Endothelial cell of umbilical vein (primary cell): ENCODE data around the gene ADGRD2. TPM values are rescaled to one million over a fixed set of nuclear protein-coding genes. Genes with fewer than 3 reads are reported as not detected.

Source experiments
- BruUV-seq: library from RNA; stranded (reverse); fragments of 400-500 nt; replicated peaks from 2 replicates; lab custom pipeline; 2021; lab: Mats Ljungman, UMichigan
- CTCF ChIA-PET: fragments of 300-600, 350-600 bp; sonication (Branson Sonifier 250); formaldehyde crosslinking; loops from one replicate; lab custom pipeline; 2021; ENCODE audit warnings: antibody characterized with exemption, inconsistent platforms; lab: Charles Lee
- POLR2A ChIA-PET: fragments of 300-600, 350-600 bp; sonication (Branson Sonifier 250); formaldehyde crosslinking; loops from one replicate; lab custom pipeline; 2021; ENCODE audit warnings: antibody characterized with exemption, inconsistent platforms; lab: Charles Lee
- DNase-seq: peaks from one replicate; pipeline ENCODE4 v3.0.0-alpha.2; 2011; ENCODE audit warnings: low read depth, low spot score
- FAIRE-seq: peaks from 2 replicates; lab custom pipeline; 2011; peaks lifted over from hg19 to GRCh38; lab: Jason Lieb, UNC
- H2AFZ ChIP-seq: 2 replicates; pipeline ENCODE4 v1.6.0; 2012; ENCODE audit warnings: low read depth, low read length, control low read depth, inconsistent platforms
- H3K27ac ChIP-seq: 2 replicates; pipeline ENCODE4 v1.5.1; 2011; ENCODE audit warnings: low read depth, mild to moderate bottlenecking, control low read depth, low read length, moderate library complexity; ENCODE audit not compliant: insufficient read depth
- H3K27me3 ChIP-seq, 2 experiments: 2 replicates each; pipeline versions ENCODE4 v1.6.0 to v1.6.1; 2011; ENCODE audit warnings: low read length in 2 of 2, mixed read lengths in 1 of 2; ENCODE audit not compliant: control insufficient read depth in 2 of 2, insufficient read depth in 2 of 2
- H3K36me3 ChIP-seq, 2 experiments: 2 replicates in 1 of 2; 3 replicates in 1 of 2; pipeline ENCODE4 v1.5.1; 2011; ENCODE audit warnings: low read length in 2 of 2, mild to moderate bottlenecking in 1 of 2, moderate library complexity in 1 of 2; ENCODE audit not compliant: control insufficient read depth in 2 of 2, insufficient read depth in 2 of 2; ENCODE audit errors: extremely low read depth in 1 of 2
- H3K4me1 ChIP-seq: 3 replicates; pipeline ENCODE4 v1.5.1; 2011; ENCODE audit warnings: mild to moderate bottlenecking, low read length; ENCODE audit not compliant: control insufficient read depth, insufficient read depth; ENCODE audit errors: extremely low read depth
- H3K4me2 ChIP-seq: 2 replicates; pipeline ENCODE4 v1.6.1; 2011; ENCODE audit warnings: low read length, control low read depth, mixed read lengths; ENCODE audit not compliant: insufficient read depth
- H3K4me3 ChIP-seq, 3 experiments: fragments of 200-600 bp in 1 of 3; sonication (generic), shearing (Covaris generic) in 1 of 3; replicated peaks in 1 of 3; 2 replicates each; pipeline ENCODE4 v1.5.1; 2011 to 2016; ENCODE audit warnings: control low read depth in 3 of 3, low read length in 3 of 3, mild to moderate bottlenecking in 2 of 3, inconsistent platforms in 1 of 3, low read depth in 1 of 3, moderate library complexity in 1 of 3; ENCODE audit not compliant: insufficient read depth in 1 of 3
- H3K79me2 ChIP-seq: 2 replicates; pipeline ENCODE4 v1.6.0; 2012; ENCODE audit warnings: low read length, inconsistent platforms; ENCODE audit not compliant: control insufficient read depth, insufficient read depth
- H3K9ac ChIP-seq: replicated peaks from 2 replicates; pipeline ENCODE3; 2011; ENCODE audit warnings: low read length, control low read depth; ENCODE audit not compliant: insufficient read depth; ENCODE audit errors: extremely low read depth
- H3K9me1 ChIP-seq: replicated peaks from 3 replicates; pipeline ENCODE4 v1.6.0; 2011; ENCODE audit warnings: mild to moderate bottlenecking, low read length; ENCODE audit not compliant: control insufficient read depth, insufficient read depth; ENCODE audit errors: extremely low read depth
- H3K9me3 ChIP-seq: replicated peaks from 2 replicates; pipeline ENCODE4 v1.5.1; 2012; ENCODE audit warnings: low read length, inconsistent platforms; ENCODE audit not compliant: control insufficient read depth, insufficient read depth
- H4K20me1 ChIP-seq: replicated peaks from 2 replicates; pipeline ENCODE3; 2011; ENCODE audit warnings: mild to moderate bottlenecking, low read length; ENCODE audit not compliant: control insufficient read depth, insufficient read depth; ENCODE audit errors: extremely low read depth
- EZH2 ChIP-seq: IDR thresholded peaks from 2 replicates; pipeline ENCODE4 v1.6.1; 2012; ENCODE audit warnings: borderline replicate concordance, low read depth, mild to moderate bottlenecking, moderate library complexity, low read length, inconsistent platforms; ENCODE audit not compliant: severe bottlenecking
- FOS ChIP-seq: IDR thresholded peaks from 2 replicates; pipeline ENCODE4 v1.6.1; 2011; ENCODE audit warnings: mild to moderate bottlenecking, low read length, moderate library complexity, borderline replicate concordance; ENCODE audit not compliant: insufficient read depth
- GATA2 ChIP-seq: IDR thresholded peaks from 2 replicates; pipeline ENCODE4 v1.7.0; 2011; ENCODE audit warnings: low read depth, mild to moderate bottlenecking, moderate library complexity, mixed read lengths, low read length; ENCODE audit not compliant: insufficient read length, insufficient read depth
- JUN ChIP-seq: IDR thresholded peaks from 2 replicates; pipeline ENCODE4 v1.6.1; 2011; ENCODE audit warnings: borderline replicate concordance, low read depth; ENCODE audit not compliant: insufficient read length, insufficient read depth
- MYC ChIP-seq: IDR thresholded peaks from one replicate; pipeline ENCODE4 v1.6.1; 2011; ENCODE audit warnings: mild to moderate bottlenecking, low read depth, low read length
- POLR2A ChIP-seq: IDR thresholded peaks from 2 replicates; pipeline ENCODE4 v1.6.1; 2012; ENCODE audit warnings: low read depth, mild to moderate bottlenecking, control low read depth, low read length
- POLR2AphosphoS5 ChIP-seq: IDR thresholded peaks from 2 replicates; pipeline ENCODE4 v1.6.1; 2012; ENCODE audit warnings: low read depth, mild to moderate bottlenecking, control low read depth, low read length, moderate library complexity; ENCODE audit not compliant: insufficient read depth
- dilution Hi-C: fragments of 300-500 bp; cut with MboI; formaldehyde crosslinking; loops from one replicate; pipeline ENCODE4 v1.15.0; 2019; ENCODE audit warnings: low sequenced_read_pairs; ENCODE audit not compliant: extremely low pct_ligation_motif_present
- intact Hi-C: fragments of 100-400 bp; cut with micrococcal nuclease; formaldehyde crosslinking; loops from one replicate; pipeline ENCODE4 v1.10.0; 2022
- polyA plus RNA-seq, 4 experiments: library from polyadenylated mRNA; depleted of rRNA in 3 of 4; stranded (reverse) in 3 of 4; unstranded in 1 of 4; fragments of >200 nt; gene quantifications; 2 replicates each; pipeline versions ENCODE4 v1.2.1 to v1.2.3, GENCODE V29; 2011 to 2012; ENCODE audit warnings: missing spikeins in 1 of 4
- total RNA-seq: library from RNA; stranded (reverse); gene quantifications from 2 replicates; pipeline ENCODE4 v1.2.3, GENCODE V29; 2021
- TF ChIP-seq, protein P1 (sequence below): IDR thresholded peaks from 2 replicates; pipeline ENCODE4 v1.6.1; 2011; ENCODE audit not compliant: insufficient read depth, insufficient read length
- TF ChIP-seq, protein P2 (sequence below), 2 donors: IDR thresholded peaks; 1 replicate in 1 of 2; 2 replicates in 1 of 2; pipeline ENCODE4 v1.5.1; 2011; ENCODE audit warnings: low read length in 2 of 2, mild to moderate bottlenecking in 2 of 2, moderate library complexity in 2 of 2, control low read depth in 1 of 2, inconsistent platforms in 1 of 2, low read depth in 1 of 2; ENCODE audit not compliant: insufficient read depth in 1 of 2; ENCODE audit errors: extremely low read depth in 1 of 2

Gene ADGRD2
- total and polyA plus RNA-seq, 2 donors (not counting 3 experiments of a cell fraction or from before 2014, with no cell fraction given) = not detected

DNA sequence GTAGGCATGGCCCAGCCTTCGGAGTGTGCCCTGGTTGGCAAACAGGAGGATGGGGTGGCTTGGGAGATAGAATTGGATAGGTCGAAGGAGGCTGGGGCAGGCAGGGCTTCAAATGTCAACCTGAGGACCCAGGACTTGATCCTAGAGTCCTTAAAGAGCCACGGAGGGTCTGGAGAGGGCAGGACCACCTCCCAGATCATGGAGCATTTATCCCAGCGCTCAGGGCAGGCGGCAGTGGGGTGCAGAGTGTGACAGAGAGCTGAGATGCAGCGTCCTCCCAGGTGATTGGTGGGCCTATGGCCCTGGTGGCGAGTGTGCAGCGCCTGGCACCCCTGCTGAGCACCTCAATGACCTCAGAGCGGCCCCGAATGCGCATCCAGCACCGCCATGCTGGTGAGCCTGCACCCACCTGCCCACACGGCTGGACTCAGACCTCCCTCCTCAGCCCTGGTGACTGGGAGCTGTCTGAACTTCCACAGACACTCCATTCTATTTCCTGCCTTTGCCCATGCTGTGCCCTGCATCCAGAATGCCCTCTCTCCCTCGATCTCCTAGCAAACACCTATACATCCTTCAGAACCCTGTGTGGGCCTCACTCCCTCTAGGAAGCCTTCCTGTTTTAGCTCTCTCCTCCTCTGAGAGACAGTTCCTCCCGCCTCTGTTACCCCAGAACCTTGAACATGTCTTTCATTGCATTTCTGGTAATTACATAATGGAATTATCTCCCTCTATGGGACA lies 6.3 kb downstream of the ADGRD2 start:
- no peaks in the 10 kb centered on the region for H3K36me3 ChIP-seq
- FAIRE-seq (no peak), DNase-seq (no peak)
- intact Hi-C loops (no loop called here), dilution Hi-C loops (no loop called here)
- no peak overlapping the region for H3K9ac ChIP-seq
- no peak overlapping the region for H3K27ac ChIP-seq
- H3K4me1 ChIP-seq = no peaks in the 10 kb centered on the region
- no peaks in the 10 kb centered on the region for H3K79me2 ChIP-seq
- ChIA-PET POLR2A (no interaction called here), CTCF (interaction anchor here (1.3 to 1.4 kb wide), 2 partner anchors 11 to 81 kb away, joined by 3 to 4 read pairs; no protein-coding TSS in a partner anchor)
- BruUV-seq = no TSS peak
- H3K4me3 ChIP-seq = no peak overlapping the region
- peaks cover 2 to 11% of the 10 kb centered on the region in 2 experiments for H3K27me3 ChIP-seq
- H3K9me3 ChIP-seq = no peaks in the 10 kb centered on the region
- no peaks in the 10 kb centered on the region for H3K9me1 ChIP-seq
- H2AFZ ChIP-seq = no peak overlapping the region
- TF ChIP-seq POLR2A (no peak), MYC (no peak), JUN (no peak), FOS (no peak), EZH2 (no peak), POLR2AphosphoS5 (no peak), GATA2 (no peak)
- TF ChIP-seq, protein P1, sequence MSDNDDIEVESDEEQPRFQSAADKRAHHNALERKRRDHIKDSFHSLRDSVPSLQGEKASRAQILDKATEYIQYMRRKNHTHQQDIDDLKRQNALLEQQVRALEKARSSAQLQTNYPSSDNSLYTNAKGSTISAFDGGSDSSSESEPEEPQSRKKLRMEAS = no peak
- TF ChIP-seq, protein P2, sequence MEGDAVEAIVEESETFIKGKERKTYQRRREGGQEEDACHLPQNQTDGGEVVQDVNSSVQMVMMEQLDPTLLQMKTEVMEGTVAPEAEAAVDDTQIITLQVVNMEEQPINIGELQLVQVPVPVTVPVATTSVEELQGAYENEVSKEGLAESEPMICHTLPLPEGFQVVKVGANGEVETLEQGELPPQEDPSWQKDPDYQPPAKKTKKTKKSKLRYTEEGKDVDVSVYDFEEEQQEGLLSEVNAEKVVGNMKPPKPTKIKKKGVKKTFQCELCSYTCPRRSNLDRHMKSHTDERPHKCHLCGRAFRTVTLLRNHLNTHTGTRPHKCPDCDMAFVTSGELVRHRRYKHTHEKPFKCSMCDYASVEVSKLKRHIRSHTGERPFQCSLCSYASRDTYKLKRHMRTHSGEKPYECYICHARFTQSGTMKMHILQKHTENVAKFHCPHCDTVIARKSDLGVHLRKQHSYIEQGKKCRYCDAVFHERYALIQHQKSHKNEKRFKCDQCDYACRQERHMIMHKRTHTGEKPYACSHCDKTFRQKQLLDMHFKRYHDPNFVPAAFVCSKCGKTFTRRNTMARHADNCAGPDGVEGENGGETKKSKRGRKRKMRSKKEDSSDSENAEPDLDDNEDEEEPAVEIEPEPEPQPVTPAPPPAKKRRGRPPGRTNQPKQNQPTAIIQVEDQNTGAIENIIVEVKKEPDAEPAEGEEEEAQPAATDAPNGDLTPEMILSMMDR (IDR thresholded peaks at IDR 0.05; ENCODE audit: extremely low read depth in 1 of 2, insufficient read depth in 1 of 2, low read depth in 1 of 2, low read length in 2 of 2) = no peak
- H4K20me1 ChIP-seq = no peaks in the 10 kb centered on the region
- H3K4me2 ChIP-seq = no peak overlapping the region
